Lower leg skin (tissue), 4 donors: Measurements from ENCODE around the gene KCNE4. TPM values are rescaled to one million over a fixed set of nuclear protein-coding genes. Genes with fewer than 3 reads are reported as not detected.

ENCODE experiments used
- DNase-seq, 2 donors: peaks; one replicate each; pipeline ENCODE4 v3.0.0-alpha.2; 2019; ENCODE audit warnings: low spot score in 2 of 2
- H3K4me3 ChIP-seq: fragments of 200-600 bp; sonication (generic); 2 replicates; pipeline ENCODE4 v1.5.1; 2017; ENCODE audit warnings: mild to moderate bottlenecking, low read depth; ENCODE audit not compliant: poor library complexity, severe bottlenecking
- POLR2A ChIP-seq, 2 donors: fragments of 450-650 bp; IDR thresholded peaks; one replicate each; pipeline ENCODE4 v1.6.1; 2016 to 2017; ENCODE audit warnings: antibody characterized with exemption in 2 of 2, mild to moderate bottlenecking in 1 of 2, moderate library complexity in 1 of 2
- WGBS, 2 donors: methylation state at CpG; one replicate each; pipeline ENCODE4 v1.1.5; 2018; 5-methylcytosine and 5-hydroxymethylcytosine counted together
- intact Hi-C: fragments of 100-400 bp; cut with DNase I; formaldehyde crosslinking; loops from one replicate; pipeline ENCODE4 v1.15.0; 2023; ENCODE audit warnings: low total_unique reads
- total RNA-seq, 4 donors: library from RNA; depleted of rRNA; stranded (reverse); fragments of >200 nt; gene quantifications; one replicate each; pipeline ENCODE4 v1.1.0, GENCODE V29; 2016
- TF ChIP-seq, protein P1 (sequence below), 3 donors: fragments of 450-650 bp; IDR thresholded peaks; one replicate each; pipeline ENCODE4 v1.5.1; 2016; ENCODE audit warnings: antibody characterized with exemption in 3 of 3, mild to moderate bottlenecking in 3 of 3, moderate library complexity in 2 of 3

KCNE4 gene
- total RNA-seq, 4 donors from 2014 or later = 0.95 to 4.1 (median 1.7) TPM

DNA sequence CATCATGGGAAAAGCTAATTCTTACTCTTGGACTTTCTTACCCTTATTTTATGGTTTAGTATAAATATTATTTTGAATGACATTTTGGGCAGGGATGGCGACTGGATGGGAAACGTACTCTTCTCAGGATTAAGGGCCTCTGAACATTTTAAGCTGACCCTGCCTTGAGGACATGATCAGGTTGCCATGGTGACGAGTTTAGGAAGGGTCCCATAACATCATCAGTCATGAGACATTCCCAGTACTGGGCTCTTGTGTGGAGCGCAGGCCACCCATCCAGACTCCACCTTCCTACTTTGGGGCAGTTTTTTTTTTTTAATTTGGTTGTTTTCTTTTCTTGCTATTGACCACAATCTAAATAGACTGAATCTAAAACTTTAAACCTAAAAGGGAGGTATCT is 40.7 kb downstream of the KCNE4 start:
- DNase-seq = no peak
- WGBS, 2 donors = 80 to 85% methylated on average over 4 of the region's 4 CpGs
- H3K4me3 ChIP-seq = no peak overlapping the region
- intact Hi-C loops = no loop called here
- TF ChIP-seq, protein P1, sequence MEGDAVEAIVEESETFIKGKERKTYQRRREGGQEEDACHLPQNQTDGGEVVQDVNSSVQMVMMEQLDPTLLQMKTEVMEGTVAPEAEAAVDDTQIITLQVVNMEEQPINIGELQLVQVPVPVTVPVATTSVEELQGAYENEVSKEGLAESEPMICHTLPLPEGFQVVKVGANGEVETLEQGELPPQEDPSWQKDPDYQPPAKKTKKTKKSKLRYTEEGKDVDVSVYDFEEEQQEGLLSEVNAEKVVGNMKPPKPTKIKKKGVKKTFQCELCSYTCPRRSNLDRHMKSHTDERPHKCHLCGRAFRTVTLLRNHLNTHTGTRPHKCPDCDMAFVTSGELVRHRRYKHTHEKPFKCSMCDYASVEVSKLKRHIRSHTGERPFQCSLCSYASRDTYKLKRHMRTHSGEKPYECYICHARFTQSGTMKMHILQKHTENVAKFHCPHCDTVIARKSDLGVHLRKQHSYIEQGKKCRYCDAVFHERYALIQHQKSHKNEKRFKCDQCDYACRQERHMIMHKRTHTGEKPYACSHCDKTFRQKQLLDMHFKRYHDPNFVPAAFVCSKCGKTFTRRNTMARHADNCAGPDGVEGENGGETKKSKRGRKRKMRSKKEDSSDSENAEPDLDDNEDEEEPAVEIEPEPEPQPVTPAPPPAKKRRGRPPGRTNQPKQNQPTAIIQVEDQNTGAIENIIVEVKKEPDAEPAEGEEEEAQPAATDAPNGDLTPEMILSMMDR (IDR thresholded peaks at IDR 0.05) = no peak
- no peak for TF ChIP-seq POLR2A (IDR thresholded peaks at IDR 0.05)

DNA sequence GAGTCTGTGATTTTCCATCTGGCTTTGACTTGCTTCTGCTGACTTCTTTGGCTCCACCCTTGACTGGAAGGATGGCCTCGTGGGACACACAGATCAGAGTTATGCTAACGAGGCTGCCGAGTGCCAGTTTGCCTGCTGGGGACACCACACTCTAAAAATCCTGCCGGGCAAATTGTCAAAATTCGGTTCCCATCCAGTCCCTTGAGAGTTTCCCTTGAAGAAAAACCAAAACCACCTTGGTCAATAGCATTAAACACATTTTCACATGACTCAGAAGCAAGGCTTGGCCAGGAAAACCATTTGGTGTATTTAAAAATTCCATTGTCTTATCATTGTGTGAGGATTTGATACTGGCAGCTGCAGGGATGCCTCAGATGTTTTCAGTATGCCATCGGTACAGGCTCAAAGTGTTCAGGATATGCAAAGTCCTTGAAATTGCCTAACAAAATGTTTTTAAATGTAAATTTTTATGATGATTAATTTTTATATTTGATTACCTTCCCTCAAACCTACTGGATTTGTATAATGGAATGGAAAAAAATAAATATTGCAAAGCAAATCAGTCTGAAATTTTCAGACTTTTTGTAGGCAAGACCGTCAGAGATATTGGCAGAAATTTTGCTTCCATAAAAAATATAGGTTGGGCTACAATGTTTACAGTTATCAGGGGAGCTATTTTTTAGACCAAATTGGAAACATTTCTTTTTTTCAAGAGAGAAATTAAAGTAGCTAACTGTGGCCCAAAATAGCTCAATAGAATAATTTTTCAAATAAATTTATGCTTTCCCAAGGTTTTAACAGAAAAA is 41.6 kb downstream of the KCNE4 start:
- TF ChIP-seq, protein P1 (IDR thresholded peaks at IDR 0.05) = no peak
- TF ChIP-seq POLR2A (IDR thresholded peaks at IDR 0.05) = no peak
- DNase-seq = peak; percentile 55 to 90
- 21 to 26% methylated on average over 7 of the region's 7 CpGs for WGBS, 2 donors
- H3K4me3 ChIP-seq = no peak overlapping the region
- intact Hi-C loops = no loop called here

DNA sequence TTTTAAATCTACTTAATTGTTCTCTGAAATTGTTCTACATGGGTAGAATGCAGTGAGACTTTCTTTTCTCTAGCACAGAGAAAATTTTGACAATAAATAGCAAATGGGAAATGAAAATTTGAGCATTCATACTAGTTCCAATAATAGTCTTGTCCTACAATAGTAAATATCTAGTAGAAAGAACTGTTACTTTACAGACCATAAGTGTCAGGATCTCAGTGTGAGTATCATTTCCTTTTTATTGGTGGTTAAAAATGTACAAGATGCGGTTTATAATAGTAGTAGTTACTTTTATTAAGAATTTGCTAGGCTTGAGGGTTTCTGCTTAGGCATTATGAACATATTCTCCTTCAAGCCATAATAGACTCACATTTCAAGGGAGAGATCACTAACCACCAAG is 43.2 kb downstream of the KCNE4 start:
- H3K4me3 ChIP-seq = no peak overlapping the region
- WGBS, 2 donors = 94 to 97% methylated on average over 1 of the region's 1 CpG
- TF ChIP-seq, protein P1 (IDR thresholded peaks at IDR 0.05) = no peak
- no peak for TF ChIP-seq POLR2A (IDR thresholded peaks at IDR 0.05)
- intact Hi-C loops = no loop called here
- DNase-seq = no peak

DNA sequence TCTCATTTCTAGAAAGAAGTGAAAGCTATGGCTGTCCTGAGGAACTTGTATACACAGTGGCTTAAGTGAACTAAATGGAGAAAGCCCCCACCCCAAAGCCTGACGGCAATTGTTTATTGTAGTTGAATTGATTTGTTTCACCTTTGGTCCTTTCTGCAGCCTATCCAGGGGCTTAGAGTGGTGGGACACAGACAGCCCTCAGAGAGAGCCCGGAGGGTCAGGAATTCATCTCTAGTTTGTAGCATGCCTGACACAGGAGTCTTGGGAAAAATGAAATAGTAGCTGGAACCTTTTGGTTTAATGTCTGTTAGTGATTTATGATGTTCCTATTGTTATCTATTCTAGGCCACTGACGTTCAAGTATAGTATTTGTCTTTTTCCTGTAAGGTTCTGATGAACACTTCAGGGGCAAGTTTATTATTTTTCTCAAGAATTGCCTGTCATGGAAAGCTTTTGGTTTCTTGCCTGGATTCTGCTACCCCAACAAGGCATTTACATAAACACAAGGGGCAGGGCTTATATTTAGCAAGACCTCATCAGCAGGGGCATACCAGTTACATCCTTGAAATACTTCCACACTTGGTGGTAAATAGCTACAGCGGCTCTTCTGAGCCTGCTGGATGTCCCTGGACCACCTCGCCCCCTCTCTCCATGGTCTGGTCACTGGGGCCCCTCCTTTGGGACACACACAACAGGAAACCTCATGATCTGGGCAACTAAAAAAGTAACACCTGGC is 44.4 kb downstream of the KCNE4 start:
- no peak for DNase-seq
- TF ChIP-seq, protein P1 (IDR thresholded peaks at IDR 0.05) = no peak
- no peak for TF ChIP-seq POLR2A (IDR thresholded peaks at IDR 0.05)
- WGBS, 2 donors = 81 to 82% methylated on average over 5 of the region's 5 CpGs
- intact Hi-C loops = no loop called here
- no peak overlapping the region for H3K4me3 ChIP-seq

DNA sequence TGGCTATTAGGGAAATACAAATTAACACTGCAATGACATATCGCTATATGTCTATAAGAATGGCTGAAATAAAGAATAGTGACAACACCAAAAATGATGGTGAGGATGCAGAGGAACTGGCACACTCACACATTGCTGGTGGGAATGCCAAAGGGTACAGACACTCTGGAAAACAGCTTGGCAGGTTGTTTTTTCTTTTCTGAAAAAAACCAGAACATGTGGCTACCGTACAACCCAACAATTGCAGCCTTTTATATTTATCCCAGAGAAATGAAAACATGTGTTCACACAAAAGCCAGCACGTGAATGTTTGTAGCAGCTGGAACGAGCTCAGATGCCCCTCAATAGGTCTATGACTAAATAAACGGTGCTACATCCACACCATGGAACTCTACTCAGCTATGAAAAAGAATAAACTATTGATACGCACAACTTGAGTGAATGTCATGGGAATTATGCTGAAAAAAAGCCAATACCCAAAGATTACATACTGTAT is 45.9 kb downstream of the KCNE4 start:
- DNase-seq = no peak
- TF ChIP-seq, protein P1 (IDR thresholded peaks at IDR 0.05) = no peak
- TF ChIP-seq POLR2A (IDR thresholded peaks at IDR 0.05) = no peak
- 74 to 75% methylated on average over 6 of the region's 6 CpGs for WGBS, 2 donors
- H3K4me3 ChIP-seq = no peak overlapping the region
- intact Hi-C loops = no loop called here
